SU-DHL-6 (cell line): ENCODE measurements around the gene MAP4K2.

Experiments used
- H2AFZ ChIP-seq: fragments of 200-600 bp; sonication (generic); 2 replicates; pipeline ENCODE4 v1.6.1; 2014; ENCODE audit warnings: low read depth, mild to moderate bottlenecking, moderate library complexity, mixed read lengths, antibody characterized with exemption, low read length; ENCODE audit not compliant: severe bottlenecking
- H3F3A ChIP-seq: fragments of 200-600 bp; shearing (Covaris generic); 2 replicates; pipeline ENCODE4 v1.6.0; 2016; ENCODE audit warnings: antibody characterized with exemption, mild to moderate bottlenecking; ENCODE audit not compliant: insufficient read depth
- H3K27ac ChIP-seq: fragments of 200-600 bp; sonication (generic); 2 replicates; pipeline ENCODE4 v1.5.1; 2016; ENCODE audit warnings: low read depth, mild to moderate bottlenecking, low read length, moderate library complexity, mixed read lengths
- H3K27me3 ChIP-seq: fragments of 200-600 bp; sonication (generic), shearing (Covaris generic); 2 replicates; pipeline ENCODE4 v1.6.0; 2014; ENCODE audit warnings: mild to moderate bottlenecking, low read length
- H3K36me3 ChIP-seq: fragments of 200-600 bp; sonication (generic); 2 replicates; pipeline ENCODE4 v1.6.1; 2014; ENCODE audit warnings: mild to moderate bottlenecking, low read length, mixed read lengths
- H3K4me2 ChIP-seq: fragments of 300-600, 200-600 bp; shearing (Covaris generic), sonication (generic); 2 replicates; pipeline ENCODE4 v1.6.0; 2014; ENCODE audit warnings: low read length, low read depth, mild to moderate bottlenecking; ENCODE audit not compliant: poor library complexity, severe bottlenecking
- H3K4me3 ChIP-seq: fragments of 200-600 bp; sonication (generic); 2 replicates; pipeline ENCODE4 v1.5.1; 2014; ENCODE audit warnings: antibody characterized with exemption, low read length, mild to moderate bottlenecking, mixed read lengths; ENCODE audit not compliant: insufficient read depth, poor library complexity, severe bottlenecking
- H3K79me2 ChIP-seq: fragments of 200-600 bp; sonication (generic); 2 replicates; pipeline ENCODE4 v1.6.1; 2014; ENCODE audit warnings: mild to moderate bottlenecking, low read length, moderate library complexity; ENCODE audit not compliant: insufficient read depth
- H3K9ac ChIP-seq: fragments of 200-600 bp; sonication (generic); 2 replicates; pipeline ENCODE4 v1.7.0; 2014; ENCODE audit warnings: mild to moderate bottlenecking, low read length
- H3K9me2 ChIP-seq: fragments of 200-600 bp; sonication (generic); replicated peaks from 2 replicates; pipeline ENCODE4 v1.6.1; 2014; ENCODE audit warnings: low read length; ENCODE audit not compliant: insufficient read depth
- H3K9me3 ChIP-seq: fragments of 200-600 bp; sonication (generic); 2 replicates; pipeline ENCODE4 v1.6.1; 2014; ENCODE audit warnings: low read length, mixed read lengths; ENCODE audit not compliant: insufficient read depth
- H4K20me1 ChIP-seq: fragments of 200-600 bp; sonication (generic); 2 replicates; pipeline ENCODE4 v1.6.1; 2014; ENCODE audit warnings: low read depth, mild to moderate bottlenecking, antibody characterized with exemption, low read length, moderate library complexity, mixed read lengths
- CTCF ChIP-seq: fragments of 200-600 bp; sonication (generic); IDR thresholded peaks from one replicate; pipeline ENCODE4 v1.5.1; 2017; ENCODE audit warnings: antibody characterized with exemption, mild to moderate bottlenecking, low read length, moderate library complexity; ENCODE audit not compliant: insufficient read depth, poor library complexity, severe bottlenecking
- EZH2phosphoT487 ChIP-seq: fragments of 200-600 bp; sonication (generic), shearing (Covaris generic); conservative IDR thresholded peaks from 2 replicates; pipeline ENCODE4 v1.6.1; 2018; ENCODE audit warnings: mild to moderate bottlenecking, antibody characterized with exemption, low read length, moderate library complexity, mixed read lengths

The MAP4K2 gene

GRCh38 chr11:64844330-64845128 is 41.5 kb upstream of the MAP4K2 start, which contains the start of gene CDC42BPG:
Gene CDC42BPG, minus strand, starts transcription at chr11:64844653. Its CDS starts 84 bp downstream, at chr11:64844569.
- Histone ChIP-seq H3K9me2 (no peaks in the 10 kb centered on the region), H2AFZ (peak within 1 kb of the TSS; percentile 50), H3K79me2 (no peaks in the 10 kb centered on the region; the same call in 1 of the 2 replicates), H3K27ac (peak within 1 kb of the TSS; percentile 62), H3K36me3 (no peaks in the 10 kb centered on the region), H3K27me3 (no peaks in the 10 kb centered on the region), H3K9ac (peak within 1 kb of the TSS; percentile 70), H3K4me2 (peak within 1 kb of the TSS; percentile 72), H3K4me3 (peak within 1 kb of the TSS; percentile 64), H4K20me1 (no peaks in the 10 kb centered on the region), H3F3A (peaks cover 30% of the 10 kb centered on the region), H3K9me3 (no peaks in the 10 kb centered on the region)
- TF ChIP-seq CTCF (peak; percentile 44), EZH2phosphoT487 (no peak)

GRCh38 chr11:64843686-64844329 is 40.8 kb upstream of the MAP4K2 start:
- Histone ChIP-seq H3F3A (peaks cover 24% of the 10 kb centered on the region), H4K20me1 (no peaks in the 10 kb centered on the region), H3K27me3 (no peaks in the 10 kb centered on the region), H3K36me3 (no peaks in the 10 kb centered on the region), H3K4me2 (peak overlapping the region; percentile 72), H3K4me3 (peak overlapping the region; percentile 64), H3K9me2 (no peaks in the 10 kb centered on the region), H3K9me3 (no peaks in the 10 kb centered on the region), H3K27ac (no peak overlapping the region), H3K9ac (peak overlapping the region; percentile 70), H2AFZ (peak overlapping the region; percentile 50), H3K79me2 (no peaks in the 10 kb centered on the region; the same call in 1 of the 2 replicates)
- TF ChIP-seq CTCF (no peak), EZH2phosphoT487 (no peak)

- Histone ChIP-seq H2AFZ (no peak overlapping the region), H4K20me1 (no peaks in the 10 kb centered on the region), H3K27me3 (no peaks in the 10 kb centered on the region), H3K79me2 (no peaks in the 10 kb centered on the region; the same call in 1 of the 2 replicates), H3K4me3 (no peak overlapping the region), H3K9ac (peak overlapping the region; percentile 70; the same call in 1 of the 2 replicates), H3K4me2 (peak overlapping the region; percentile 72), H3K9me2 (no peaks in the 10 kb centered on the region), H3K27ac (no peak overlapping the region), H3F3A (peaks cover 17% of the 10 kb centered on the region), H3K9me3 (no peaks in the 10 kb centered on the region), H3K36me3 (no peaks in the 10 kb centered on the region)
- TF ChIP-seq EZH2phosphoT487 (no peak), CTCF (no peak)
These were observed 40.1 kb upstream of the MAP4K2 start for GRCh38 chr11:64842851-64843685.
